SHP77 treated with DMSO at 0.1 percent for 48 hours (cell line): Measurements from ENCODE around the gene CCDC69.
"Not testable (repeated sequence)": the region's sequence is repeated elsewhere in the genome, so short reads cannot be mapped to it uniquely, and the experiment has no call there.

Source experiments
- DNase-seq: peaks from one replicate; lab custom pipeline; 2025; lab: John Stamatoyannopoulos, UW

The CCDC69 gene

GRCh38 chr5:151222054-151222789 lies 1.7 kb downstream of the CCDC69 start:
- no peak for DNase-seq

DNA sequence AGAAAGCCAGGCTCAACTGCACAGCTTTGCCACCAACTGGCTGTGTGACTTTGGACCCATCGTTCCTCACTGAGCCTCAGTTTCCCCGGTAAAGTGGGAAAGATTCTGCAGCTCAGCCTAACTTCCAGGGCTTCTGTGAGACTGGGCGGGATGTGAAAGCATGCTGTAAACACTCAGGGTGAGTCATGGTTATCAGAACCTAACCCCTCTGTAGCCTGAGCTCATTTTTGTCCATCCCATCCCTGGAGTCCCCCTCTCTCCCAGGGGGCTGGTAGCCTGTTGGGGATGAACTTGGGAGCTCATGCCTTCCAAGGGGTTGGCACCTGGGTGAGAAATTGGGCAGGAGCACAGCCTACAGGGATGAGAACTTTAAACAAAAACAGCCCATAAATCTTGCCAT lies 2.3 kb downstream of the CCDC69 start:
- no peak for DNase-seq

GRCh38 chr5:151219789-151220188 lies 4.1 kb downstream of the CCDC69 start:
- DNase-seq, result no peak

GRCh38 chr5:151219138-151219537 lies 4.8 kb downstream of the CCDC69 start:
- DNase-seq, result no peak

DNA sequence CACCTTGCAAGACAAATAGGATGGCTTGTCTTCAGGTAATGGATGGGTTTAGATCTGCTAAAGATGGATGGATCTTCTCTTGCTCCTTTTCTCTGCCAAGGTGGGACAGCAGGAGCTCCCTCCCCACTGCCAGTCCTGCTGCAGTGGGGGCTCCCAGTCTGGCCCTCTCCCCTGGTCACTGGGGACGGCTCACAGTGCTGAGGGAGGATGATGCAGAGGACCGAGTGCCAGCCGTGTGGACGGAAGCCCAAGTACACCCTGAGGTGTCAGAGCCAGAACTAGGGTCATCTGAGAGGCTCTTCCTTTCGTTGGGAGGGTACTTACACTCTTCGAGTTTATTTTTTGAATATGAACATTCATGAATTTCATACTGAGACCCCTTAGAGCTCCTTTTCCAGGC lies 5.7 kb downstream of the CCDC69 start:
- no peak for DNase-seq

GRCh38 chr5:151216781-151217180 lies 7.1 kb downstream of the CCDC69 start:
- no peak for DNase-seq

DNA sequence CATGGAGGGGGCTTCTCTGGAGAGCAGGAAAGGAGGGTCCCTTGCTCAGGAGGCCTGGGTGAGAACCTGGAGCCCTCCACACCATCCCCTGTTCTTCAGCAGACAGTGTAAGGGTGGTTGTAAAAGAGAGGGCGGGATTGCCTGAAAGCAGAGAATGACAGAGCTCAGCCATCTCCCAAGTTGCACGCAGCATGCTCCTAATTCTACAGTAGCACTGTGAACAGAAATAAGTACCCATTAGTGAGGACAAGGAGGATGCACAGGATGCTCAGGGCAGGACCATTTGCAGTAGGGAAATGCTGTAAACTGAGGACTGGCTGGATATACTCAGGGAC lies 8.4 kb downstream of the CCDC69 start:
- no peak for DNase-seq

- no peak for DNase-seq
Measured at GRCh38 chr5:151214614-151215545, 9.0 kb downstream of the CCDC69 start.

- DNase-seq, result no peak
Measured at GRCh38 chr5:151213803-151214613, 9.9 kb downstream of the CCDC69 start.

GRCh38 chr5:151212406-151212798 lies 11.5 kb downstream of the CCDC69 start:
- DNase-seq, result no peak

DNA sequence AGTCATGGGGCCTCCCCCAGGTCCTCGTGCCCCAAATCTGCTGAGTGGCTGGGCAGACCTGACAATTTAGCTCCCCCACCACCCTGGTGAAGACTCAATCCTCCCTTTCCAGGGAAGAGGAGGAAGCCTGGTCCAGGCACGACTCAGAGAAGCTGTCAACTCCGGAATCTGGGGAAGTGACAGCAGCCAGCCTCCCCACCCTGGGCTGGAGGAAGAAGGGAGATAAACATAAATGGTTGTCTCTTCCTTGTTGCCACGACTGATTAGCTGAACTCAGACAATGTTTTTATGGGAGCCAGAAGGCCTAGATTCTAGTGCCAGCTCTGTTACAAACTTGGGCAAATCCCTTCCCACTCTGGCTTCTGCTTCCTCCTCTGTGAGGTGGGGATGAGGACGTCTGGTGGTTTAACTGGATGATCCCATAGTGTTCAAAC lies 15.4 kb downstream of the CCDC69 start:
- DNase-seq, result no peak

DNA sequence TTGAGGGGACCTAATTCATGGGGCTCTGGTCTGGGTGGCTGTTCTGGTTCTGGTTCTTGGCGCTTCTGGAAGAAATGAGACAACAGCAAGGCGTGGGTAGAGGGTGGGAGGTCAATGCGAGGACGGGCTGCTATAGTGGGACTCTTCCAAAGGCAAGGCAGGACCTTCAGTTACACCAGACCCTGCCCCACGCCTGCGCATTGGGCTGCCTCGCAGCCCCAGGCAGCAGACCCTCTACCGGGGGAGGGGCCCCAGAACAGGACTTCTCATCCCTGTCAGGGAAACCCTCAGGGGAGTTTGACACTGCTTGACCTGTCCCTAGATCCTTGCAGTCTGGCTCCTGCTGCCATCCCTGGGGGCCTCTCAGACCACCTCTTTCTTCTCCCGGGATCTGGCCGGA lies 18.5 kb downstream of the CCDC69 start:
- no peak for DNase-seq

DNA sequence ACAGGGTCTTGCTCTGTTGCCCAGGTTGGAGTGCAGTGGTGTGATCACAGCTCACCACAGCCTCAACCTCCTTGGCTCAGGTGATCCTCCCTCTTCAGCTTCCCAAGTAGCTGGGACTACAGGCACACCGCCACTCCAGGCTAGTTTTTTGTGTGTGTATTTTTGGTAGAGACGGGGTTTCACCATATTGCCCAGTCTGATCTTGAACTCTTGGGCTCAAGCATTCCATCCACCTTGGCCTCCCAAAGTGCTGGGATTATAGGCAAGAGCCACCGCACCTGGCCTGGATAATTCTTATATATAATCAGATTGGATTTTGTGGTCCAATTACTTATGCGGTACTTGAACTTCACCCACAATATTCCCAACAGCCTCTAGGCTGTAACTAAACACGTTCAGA lies 19.8 kb downstream of the CCDC69 start:
- no peak for DNase-seq

DNA sequence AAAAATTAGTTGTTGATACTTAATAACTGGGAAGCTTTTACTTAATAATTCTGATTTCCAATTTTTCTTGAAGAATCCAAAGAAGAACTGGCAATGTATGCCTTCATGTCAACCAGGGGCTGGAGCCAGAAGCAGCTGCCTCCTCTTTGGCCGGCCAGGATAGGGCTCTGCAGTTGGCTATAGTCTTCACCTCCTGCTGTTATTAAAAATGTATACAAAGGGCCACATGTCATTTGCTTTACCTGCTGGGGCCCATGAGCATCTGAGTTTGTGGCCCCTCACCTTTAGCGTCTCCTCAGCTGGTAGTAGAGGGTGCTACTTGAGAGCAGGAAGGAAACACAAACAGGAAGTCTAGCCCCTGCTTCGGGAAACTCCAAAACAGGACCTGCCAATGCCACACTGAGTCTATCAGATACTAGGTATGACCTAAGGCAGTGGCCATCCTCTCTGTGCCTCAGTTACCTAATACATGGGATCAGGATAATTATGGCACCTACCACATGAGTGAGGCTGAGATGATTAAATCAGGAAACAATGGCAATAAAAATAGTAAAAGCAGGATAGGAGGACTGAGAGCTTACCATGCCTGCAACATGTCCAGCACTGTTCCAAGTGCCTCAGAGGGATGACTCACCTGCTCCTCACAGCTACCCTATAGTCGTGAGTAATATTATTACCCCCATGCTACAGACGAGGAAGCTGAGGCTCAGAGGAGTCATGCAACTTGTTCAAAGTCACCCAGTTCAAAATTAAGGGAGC lies 21.3 kb downstream of the CCDC69 start:
- DNase-seq, result no peak

DNA sequence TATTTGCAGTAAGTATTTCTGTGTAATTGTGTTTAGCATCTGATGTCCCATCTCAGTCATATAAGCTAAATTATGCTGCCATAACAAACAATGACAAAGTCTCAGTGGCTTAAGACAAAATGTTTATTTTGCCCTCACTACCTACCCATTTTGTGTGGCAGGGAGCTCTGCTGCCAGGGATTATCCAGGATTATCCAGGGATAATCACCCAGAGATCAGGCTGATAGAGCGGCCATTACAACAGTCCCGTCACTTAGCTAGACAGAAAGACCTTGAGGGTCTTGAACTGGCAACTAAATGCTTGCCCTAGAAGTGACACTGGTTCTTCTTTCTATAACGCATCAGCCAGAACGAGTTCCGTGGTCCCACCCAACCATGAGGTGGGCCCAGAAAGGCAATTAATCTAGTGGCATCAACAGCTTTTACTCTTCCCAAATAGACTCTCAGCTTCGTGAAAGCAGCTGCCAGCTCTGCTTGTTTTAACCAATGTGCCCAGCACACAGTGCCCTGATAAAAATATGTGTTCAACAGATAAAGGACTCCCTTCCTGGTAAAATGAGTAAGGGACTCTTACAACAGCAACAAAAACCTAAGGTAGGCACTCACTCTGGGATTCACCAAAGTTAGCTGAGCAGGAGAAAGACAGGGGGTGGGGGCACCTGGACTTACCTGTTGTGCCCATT lies 22.8 kb downstream of the CCDC69 start:
- no peak for DNase-seq

GRCh38 chr5:151199581-151200185 lies 24.2 kb downstream of the CCDC69 start:
- no peak for DNase-seq

DNA sequence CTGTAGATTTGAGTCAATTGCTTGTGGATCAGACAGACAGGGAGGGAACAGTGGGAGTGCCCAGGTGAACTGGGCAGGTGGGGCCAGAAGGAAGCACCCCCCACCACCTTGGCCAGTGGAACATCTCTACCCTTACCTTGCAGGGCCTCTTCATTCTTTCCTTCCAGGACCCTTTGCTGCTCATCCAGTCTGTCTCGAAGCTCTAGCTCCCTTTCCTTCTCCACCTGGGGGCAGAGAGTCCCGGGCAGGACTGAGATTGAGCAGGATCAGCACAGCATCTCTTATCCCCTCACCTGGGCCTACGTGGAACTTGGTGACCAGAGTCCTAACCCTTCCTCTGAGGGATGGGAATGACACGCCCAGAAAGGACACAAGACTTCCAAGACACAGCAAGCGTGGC lies 25.0 kb downstream of the CCDC69 start:
- no peak for DNase-seq

- DNase-seq, result not testable (repeated sequence)
Measured at GRCh38 chr5:151197291-151197600, 26.6 kb downstream of the CCDC69 start.

DNA sequence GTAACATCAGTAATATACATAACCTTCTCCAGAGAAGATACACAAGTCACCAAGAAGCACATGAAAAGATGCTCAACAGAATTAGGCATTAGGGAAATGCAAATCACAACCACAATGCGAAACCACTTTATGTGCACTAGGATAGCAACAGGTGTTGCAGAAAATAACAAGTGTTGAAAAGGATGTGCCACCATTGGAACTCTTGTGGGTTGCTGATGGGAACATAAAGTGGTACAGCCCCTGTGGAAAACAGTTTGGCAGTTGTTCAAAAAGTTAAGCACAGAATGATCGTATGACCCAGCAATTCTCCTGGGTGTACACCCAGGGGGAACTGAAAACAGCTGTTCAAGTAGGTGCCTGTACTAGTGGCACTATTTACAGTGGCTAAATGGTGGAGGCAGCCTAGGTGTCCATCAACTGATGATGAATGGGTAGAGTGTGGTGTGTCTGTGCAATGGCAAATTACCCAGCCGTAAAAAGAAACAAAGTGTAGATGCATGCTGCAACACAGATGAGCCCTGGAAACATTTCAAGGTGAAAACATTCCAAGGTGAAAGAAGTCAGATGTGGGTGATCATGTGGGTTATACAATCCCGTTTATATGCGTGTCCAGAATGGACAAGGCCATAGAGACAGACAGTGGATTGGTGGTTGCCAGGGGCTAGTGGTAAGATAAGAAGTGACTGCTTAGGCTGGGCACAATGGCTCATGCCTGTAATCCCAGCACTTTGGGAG lies 27.2 kb downstream of the CCDC69 start:
- DNase-seq, result no peak

- DNase-seq, result no peak
Measured at GRCh38 chr5:151195622-151196021, 28.3 kb downstream of the CCDC69 start.
